Measurements from ENCODE around the gene NHSL2. TPM values are rescaled to one million over a fixed set of nuclear protein-coding genes. Genes with fewer than 3 reads are reported as not detected.

The NHSL2 gene
- polyA plus RNA-seq, 1 of the 3 experiments (the other 2 are of a cell fraction), result 0.61 TPM

DNA sequence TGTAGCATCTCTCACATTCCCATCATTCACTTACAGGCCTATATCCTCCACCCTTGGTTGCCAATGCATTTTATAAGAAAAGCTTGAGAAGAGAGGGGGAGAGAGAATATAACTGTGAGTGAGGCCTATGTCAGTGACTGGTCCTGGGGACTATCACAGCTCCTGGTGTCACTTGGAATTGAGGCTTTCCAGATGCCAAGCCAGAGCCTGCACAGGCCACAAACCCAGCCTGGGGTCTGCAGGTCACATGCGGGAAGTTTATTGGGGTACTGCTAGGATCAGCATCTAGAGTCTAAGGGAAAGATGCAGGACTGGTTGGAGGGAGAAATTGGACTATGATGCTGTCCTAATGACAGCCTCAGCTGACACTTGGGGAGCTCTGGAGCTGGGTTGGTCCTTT is 173.5 kb downstream of the NHSL2 start:
- no peaks in the 10 kb centered on the region for H3K79me2 ChIP-seq (ENCODE audit: insufficient read depth)
- no peaks in the 10 kb centered on the region for H4K20me1 ChIP-seq (ENCODE audit: insufficient read depth)
- peaks cover 5% of the 10 kb centered on the region for H3K27me3 ChIP-seq (ENCODE audit: insufficient read depth)
- H3K4me3 ChIP-seq (ENCODE audit: low read depth in 2 of 2, low read length in 1 of 2), result no peak overlapping the region
- H3F3A ChIP-seq (replicated peaks; ENCODE audit: insufficient read depth), result no peaks in the 10 kb centered on the region
- H3K27ac ChIP-seq (ENCODE audit: low read depth in 2 of 2, low read length in 1 of 2), result peak overlapping the region in 1 of 2 experiments; percentile 95; a peak in 2 of 4 replicates
- peaks cover 0 to 55% of the 10 kb centered on the region in 2 experiments; a peak in 2 of 4 replicates for H3K4me1 ChIP-seq (ENCODE audit: control insufficient read depth in 1 of 2, insufficient read depth in 2 of 2, low read depth in 1 of 2, low read length in 1 of 2)
- POLR2A ChIA-PET, result interaction anchor here (1.1 to 2.2 kb wide), 4 partner anchors 10 to 42 kb away, joined by 4 to 7 read pairs (median 6); no protein-coding TSS in a partner anchor
- no peaks in the 10 kb centered on the region for H3K9me2 ChIP-seq
- H3K9ac ChIP-seq, result no peak overlapping the region
- no peaks in the 10 kb centered on the region for H3K9me3 ChIP-seq
- no peak overlapping the region for H2AFZ ChIP-seq (ENCODE audit: low read depth)
- H3K36me3 ChIP-seq (replicated peaks in 1 of 2; ENCODE audit: control insufficient read depth in 1 of 2, insufficient read depth in 2 of 2, low read length in 1 of 2), result no peaks in the 10 kb centered on the region
- CTCF ChIA-PET, result interaction anchor here (0.6 to 6.0 kb wide), 10 partner anchors 11 to 97 kb away, joined by 3 to 35 read pairs (median 4); partner anchors contain the start of gene PIN4
- TF ChIP-seq EP300 (IDR thresholded peaks at IDR 0.05; ENCODE audit: borderline replicate concordance in 1 of 2, low read depth in 1 of 2, low read length in 1 of 2) (peak in 1 of 2 experiments; percentile 59; a peak in 1 of 4 replicates), SMC3 (IDR thresholded peaks at IDR 0.05; ENCODE audit: low read depth, low read length) (no peak)
- peak; percentile 51 for DNase-seq
- 100% methylated on average over 1 of the region's 1 CpG for WGBS (ENCODE audit: low lambda C conversion rate)
- H3K4me2 ChIP-seq, result no peak overlapping the region

DNA sequence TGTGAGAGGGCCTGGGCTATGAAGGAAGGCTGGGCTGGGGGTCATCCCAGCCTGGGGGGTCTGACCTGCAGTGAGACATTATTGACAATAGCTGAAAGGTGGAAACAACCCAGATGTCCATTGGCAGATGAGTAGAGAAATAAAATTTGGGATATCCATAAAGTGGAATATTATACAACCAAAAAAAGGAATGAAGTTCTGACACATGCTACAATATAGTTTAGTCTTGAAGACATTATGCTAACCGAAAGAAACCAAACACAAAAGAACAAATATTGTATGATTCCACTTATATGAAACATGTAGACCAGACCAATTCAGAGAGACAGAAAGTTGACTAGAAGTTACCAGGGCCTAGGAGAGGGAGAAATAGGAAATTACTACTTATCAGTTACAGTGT is 176.3 kb downstream of the NHSL2 start:
- H3K27me3 ChIP-seq (ENCODE audit: insufficient read depth), result no peaks in the 10 kb centered on the region; the same call in 1 of the 2 replicates
- no peaks in the 10 kb centered on the region for H4K20me1 ChIP-seq (ENCODE audit: insufficient read depth)
- no peak overlapping the region for H3K9ac ChIP-seq
- TF ChIP-seq MXI1 (IDR thresholded peaks at IDR 0.05; ENCODE audit: low read depth, low read length) (no peak), SMC3 (IDR thresholded peaks at IDR 0.05; ENCODE audit: low read depth, low read length) (no peak), RCOR1 (IDR thresholded peaks at IDR 0.05; ENCODE audit: low read length) (no peak)
- WGBS (ENCODE audit: low lambda C conversion rate), result 60% methylated on average over 1 of the region's 1 CpG
- no peak overlapping the region for H3K27ac ChIP-seq (ENCODE audit: low read depth in 2 of 2, low read length in 1 of 2)
- ChIA-PET POLR2A (no interaction called here), CTCF (no interaction called here)
- H3K4me1 ChIP-seq (ENCODE audit: control insufficient read depth in 1 of 2, insufficient read depth in 2 of 2, low read depth in 1 of 2, low read length in 1 of 2), result peaks cover 0 to 28% of the 10 kb centered on the region in 2 experiments; a peak in 2 of 4 replicates
- H2AFZ ChIP-seq (ENCODE audit: low read depth), result no peak overlapping the region
- no peaks in the 10 kb centered on the region for H3K36me3 ChIP-seq (replicated peaks in 1 of 2; ENCODE audit: control insufficient read depth in 1 of 2, insufficient read depth in 2 of 2, low read length in 1 of 2)
- no peaks in the 10 kb centered on the region for H3F3A ChIP-seq (replicated peaks; ENCODE audit: insufficient read depth)
- H3K4me3 ChIP-seq (ENCODE audit: low read depth in 2 of 2, low read length in 1 of 2), result no peak overlapping the region
- no peak for DNase-seq
- no peaks in the 10 kb centered on the region for H3K9me2 ChIP-seq
- no peaks in the 10 kb centered on the region for H3K79me2 ChIP-seq (ENCODE audit: insufficient read depth)
- no peak overlapping the region for H3K4me2 ChIP-seq
- no peaks in the 10 kb centered on the region for H3K9me3 ChIP-seq

DNA sequence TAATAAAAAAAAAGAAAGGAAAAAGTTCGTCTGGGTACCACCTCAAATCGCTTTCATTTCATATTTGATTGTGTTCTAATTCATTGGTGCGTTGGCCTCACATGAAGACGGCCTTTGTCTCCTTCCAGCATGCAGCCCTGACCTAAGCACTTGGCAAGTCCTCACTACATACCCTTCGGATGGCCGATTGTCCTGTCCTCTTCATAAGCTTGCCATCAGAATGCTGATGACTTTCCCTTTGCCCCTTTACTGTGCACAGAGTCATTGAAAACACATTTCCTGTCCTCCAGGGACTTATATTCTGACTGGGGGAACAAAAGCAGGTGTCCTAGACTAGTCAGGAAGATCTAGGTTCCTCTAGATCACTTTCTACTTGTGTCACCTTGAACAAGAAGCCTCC is 178.1 kb downstream of the NHSL2 start:
- no peaks in the 10 kb centered on the region for H3K9me2 ChIP-seq
- H3K9ac ChIP-seq, result no peak overlapping the region
- H3K79me2 ChIP-seq (ENCODE audit: insufficient read depth), result no peaks in the 10 kb centered on the region
- H4K20me1 ChIP-seq (ENCODE audit: insufficient read depth), result no peaks in the 10 kb centered on the region
- TF ChIP-seq, protein P1, sequence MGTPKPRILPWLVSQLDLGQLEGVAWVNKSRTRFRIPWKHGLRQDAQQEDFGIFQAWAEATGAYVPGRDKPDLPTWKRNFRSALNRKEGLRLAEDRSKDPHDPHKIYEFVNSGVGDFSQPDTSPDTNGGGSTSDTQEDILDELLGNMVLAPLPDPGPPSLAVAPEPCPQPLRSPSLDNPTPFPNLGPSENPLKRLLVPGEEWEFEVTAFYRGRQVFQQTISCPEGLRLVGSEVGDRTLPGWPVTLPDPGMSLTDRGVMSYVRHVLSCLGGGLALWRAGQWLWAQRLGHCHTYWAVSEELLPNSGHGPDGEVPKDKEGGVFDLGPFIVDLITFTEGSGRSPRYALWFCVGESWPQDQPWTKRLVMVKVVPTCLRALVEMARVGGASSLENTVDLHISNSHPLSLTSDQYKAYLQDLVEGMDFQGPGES (IDR thresholded peaks at IDR 0.05; ENCODE audit: low read depth, low read length), result no peak
- TF ChIP-seq, protein P2, sequence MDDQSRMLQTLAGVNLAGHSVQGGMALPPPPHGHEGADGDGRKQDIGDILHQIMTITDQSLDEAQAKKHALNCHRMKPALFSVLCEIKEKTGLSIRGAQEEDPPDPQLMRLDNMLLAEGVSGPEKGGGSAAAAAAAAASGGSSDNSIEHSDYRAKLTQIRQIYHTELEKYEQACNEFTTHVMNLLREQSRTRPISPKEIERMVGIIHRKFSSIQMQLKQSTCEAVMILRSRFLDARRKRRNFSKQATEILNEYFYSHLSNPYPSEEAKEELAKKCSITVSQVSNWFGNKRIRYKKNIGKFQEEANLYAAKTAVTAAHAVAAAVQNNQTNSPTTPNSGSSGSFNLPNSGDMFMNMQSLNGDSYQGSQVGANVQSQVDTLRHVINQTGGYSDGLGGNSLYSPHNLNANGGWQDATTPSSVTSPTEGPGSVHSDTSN (IDR thresholded peaks at IDR 0.05), result no peak
- TF ChIP-seq FOXJ3 (CRISPR knock-in tag; IDR thresholded peaks at IDR 0.05) (no peak), TEAD4 (IDR thresholded peaks at IDR 0.05; ENCODE audit: borderline replicate concordance, insufficient read depth) (no peak), SMC3 (IDR thresholded peaks at IDR 0.05; ENCODE audit: low read depth, low read length) (no peak), GATA2 (CRISPR knock-in tag; IDR thresholded peaks at IDR 0.05) (no peak), RCOR1 (IDR thresholded peaks at IDR 0.05; ENCODE audit: low read length) (no peak)
- TF ChIP-seq, protein P3, sequence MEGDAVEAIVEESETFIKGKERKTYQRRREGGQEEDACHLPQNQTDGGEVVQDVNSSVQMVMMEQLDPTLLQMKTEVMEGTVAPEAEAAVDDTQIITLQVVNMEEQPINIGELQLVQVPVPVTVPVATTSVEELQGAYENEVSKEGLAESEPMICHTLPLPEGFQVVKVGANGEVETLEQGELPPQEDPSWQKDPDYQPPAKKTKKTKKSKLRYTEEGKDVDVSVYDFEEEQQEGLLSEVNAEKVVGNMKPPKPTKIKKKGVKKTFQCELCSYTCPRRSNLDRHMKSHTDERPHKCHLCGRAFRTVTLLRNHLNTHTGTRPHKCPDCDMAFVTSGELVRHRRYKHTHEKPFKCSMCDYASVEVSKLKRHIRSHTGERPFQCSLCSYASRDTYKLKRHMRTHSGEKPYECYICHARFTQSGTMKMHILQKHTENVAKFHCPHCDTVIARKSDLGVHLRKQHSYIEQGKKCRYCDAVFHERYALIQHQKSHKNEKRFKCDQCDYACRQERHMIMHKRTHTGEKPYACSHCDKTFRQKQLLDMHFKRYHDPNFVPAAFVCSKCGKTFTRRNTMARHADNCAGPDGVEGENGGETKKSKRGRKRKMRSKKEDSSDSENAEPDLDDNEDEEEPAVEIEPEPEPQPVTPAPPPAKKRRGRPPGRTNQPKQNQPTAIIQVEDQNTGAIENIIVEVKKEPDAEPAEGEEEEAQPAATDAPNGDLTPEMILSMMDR (IDR thresholded peaks at IDR 0.05), result no peak
- TF ChIP-seq, protein P4, sequence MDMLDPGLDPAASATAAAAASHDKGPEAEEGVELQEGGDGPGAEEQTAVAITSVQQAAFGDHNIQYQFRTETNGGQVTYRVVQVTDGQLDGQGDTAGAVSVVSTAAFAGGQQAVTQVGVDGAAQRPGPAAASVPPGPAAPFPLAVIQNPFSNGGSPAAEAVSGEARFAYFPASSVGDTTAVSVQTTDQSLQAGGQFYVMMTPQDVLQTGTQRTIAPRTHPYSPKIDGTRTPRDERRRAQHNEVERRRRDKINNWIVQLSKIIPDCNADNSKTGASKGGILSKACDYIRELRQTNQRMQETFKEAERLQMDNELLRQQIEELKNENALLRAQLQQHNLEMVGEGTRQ (IDR thresholded peaks at IDR 0.05; ENCODE audit: borderline replicate concordance, low read depth, low read length), result no peak
- no peak overlapping the region for H3K27ac ChIP-seq (ENCODE audit: low read depth in 2 of 2, low read length in 1 of 2)
- H3K27me3 ChIP-seq (ENCODE audit: insufficient read depth), result no peaks in the 10 kb centered on the region; the same call in 1 of the 2 replicates
- DNase-seq, result no peak
- no peaks in the 10 kb centered on the region for H3K36me3 ChIP-seq (replicated peaks in 1 of 2; ENCODE audit: control insufficient read depth in 1 of 2, insufficient read depth in 2 of 2, low read length in 1 of 2)
- H3K4me1 ChIP-seq (ENCODE audit: control insufficient read depth in 1 of 2, insufficient read depth in 2 of 2, low read depth in 1 of 2, low read length in 1 of 2), result peaks cover 0 to 14% of the 10 kb centered on the region in 2 experiments; a peak in 2 of 4 replicates
- POLR2A ChIA-PET, result no interaction called here
- H2AFZ ChIP-seq (ENCODE audit: low read depth), result no peak overlapping the region
- H3K4me3 ChIP-seq (ENCODE audit: low read depth in 2 of 2, low read length in 1 of 2), result no peak overlapping the region
- WGBS (ENCODE audit: low lambda C conversion rate), result 55% methylated on average over 6 of the region's 6 CpGs
- CTCF ChIA-PET, result no interaction called here
- H3F3A ChIP-seq (replicated peaks; ENCODE audit: insufficient read depth), result no peaks in the 10 kb centered on the region
- H3K4me2 ChIP-seq, result no peak overlapping the region
- no peaks in the 10 kb centered on the region for H3K9me3 ChIP-seq
